GM12878 (cell line): ENCODE measurements around the gene MYO15B. TPM values are rescaled to one million over a fixed set of nuclear protein-coding genes. Genes with fewer than 3 reads are reported as not detected.

Experiments
- ATAC-seq: fragments of 200-7000 bp; cut with Tn5 transposase; 3 replicates; pipeline ENCODE4 v1.9.1; 2020; ENCODE audit warnings: mild to moderate bottlenecking, moderate library complexity
- BruUV-seq: library from RNA; stranded (reverse); fragments of 400-500 nt; replicated peaks from 2 replicates; lab custom pipeline; 2021; lab: Mats Ljungman, UMichigan
- CTCF ChIA-PET: fragments of 300-600 bp; sonication (Branson Sonifier 250); formaldehyde crosslinking; extraction: SDS; loops from one replicate; lab custom pipeline; 2021; ENCODE audit warnings: inconsistent platforms; lab: Yijun Ruan, JAX
- POLR2A ChIA-PET: fragments of 350-600 bp; formaldehyde crosslinking; extraction: SDS; loops from one replicate; lab custom pipeline; 2021; ENCODE audit warnings: inconsistent platforms; lab: Charles Lee
- RAD21 ChIA-PET: fragments of 300-600 bp; sonication (Branson Sonifier 250); formaldehyde crosslinking; loops from one replicate; lab custom pipeline; 2023; ENCODE audit warnings: antibody characterized with exemption; ENCODE audit not compliant: unreplicated experiment; lab: Charles Lee
- SMC1A ChIA-PET: fragments of 300-600 bp; sonication (Branson Sonifier 250); formaldehyde crosslinking; loops from one replicate; lab custom pipeline; 2023; ENCODE audit not compliant: unreplicated experiment, uncharacterized antibody; lab: Charles Lee
- DNase-seq: peaks from one replicate; pipeline ENCODE4 v3.0.0-alpha.2; 2011; ENCODE audit warnings: low read depth, low spot score
- FAIRE-seq: peaks from 3 replicates; lab custom pipeline; 2011; peaks lifted over from hg19 to GRCh38; lab: Jason Lieb, UNC
- H2AFZ ChIP-seq: 2 replicates; pipeline ENCODE4 v1.6.0; 2011; ENCODE audit warnings: low read depth, low read length, control low read depth; ENCODE audit not compliant: control insufficient read depth
- H3K27ac ChIP-seq: 2 replicates; pipeline ENCODE4 v1.5.1; 2011; ENCODE audit warnings: control low read depth; ENCODE audit not compliant: control insufficient read depth, insufficient read depth
- H3K27me3 ChIP-seq, 2 experiments: replicated peaks in 1 of 2; 2 replicates each; pipeline versions ENCODE4 v1.6.0 to v1.6.1; 2011; ENCODE audit warnings: low read length in 1 of 2; ENCODE audit not compliant: control insufficient read depth in 2 of 2, insufficient read depth in 2 of 2
- H3K36me3 ChIP-seq, 2 experiments: 2 replicates each; pipeline ENCODE4 v1.5.1; 2011; ENCODE audit warnings: low read length in 1 of 2; ENCODE audit not compliant: control insufficient read depth in 2 of 2, insufficient read depth in 2 of 2
- H3K4me1 ChIP-seq: 2 replicates; pipeline ENCODE4 v1.6.1; 2011; ENCODE audit warnings: mild to moderate bottlenecking, low read length, moderate library complexity, mixed read lengths; ENCODE audit not compliant: control insufficient read depth, insufficient read depth
- H3K4me2 ChIP-seq: 2 replicates; pipeline ENCODE4 v1.6.0; 2011; ENCODE audit warnings: control low read depth; ENCODE audit not compliant: control insufficient read depth, insufficient read depth
- H3K4me3 ChIP-seq: fragments of 200-600 bp; sonication (generic); 2 replicates; pipeline ENCODE4 v1.5.1; 2016
- H3K79me2 ChIP-seq: 2 replicates; pipeline ENCODE4 v1.6.0; 2011; ENCODE audit warnings: low read length; ENCODE audit not compliant: control insufficient read depth, insufficient read depth
- H3K9ac ChIP-seq: 2 replicates; pipeline ENCODE4 v1.8.0; 2011; ENCODE audit warnings: low read length, control low read depth, mixed read lengths; ENCODE audit not compliant: control insufficient read depth, insufficient read depth
- H3K9me3 ChIP-seq: replicated peaks from 3 replicates; pipeline ENCODE4 v1.5.1; 2011; ENCODE audit warnings: mild to moderate bottlenecking, low read length; ENCODE audit not compliant: control insufficient read depth, insufficient read depth
- H4K20me1 ChIP-seq: 2 replicates; pipeline ENCODE4 v1.6.0; 2011; ENCODE audit not compliant: control insufficient read depth, insufficient read depth
- ATF2 ChIP-seq: IDR thresholded peaks from 2 replicates; pipeline ENCODE4 v1.6.1; 2012; ENCODE audit warnings: low read length, inconsistent platforms
- E2F4 ChIP-seq: IDR thresholded peaks from 2 replicates; pipeline ENCODE4 v1.6.1; 2012; ENCODE audit warnings: low read depth, low read length, improper control_type of control experiment
- GABPA ChIP-seq: IDR thresholded peaks from 2 replicates; pipeline ENCODE4 v1.6.1; 2014; ENCODE audit warnings: antibody characterized with exemption, low read depth, mild to moderate bottlenecking, inconsistent platforms
- JUNB ChIP-seq: IDR thresholded peaks from 2 replicates; pipeline ENCODE4 v1.6.1; 2016; ENCODE audit warnings: antibody characterized with exemption, mild to moderate bottlenecking
- MTA2 ChIP-seq: fragments of 450-650 bp; IDR thresholded peaks from 2 replicates; pipeline ENCODE4 v1.6.1; 2016; ENCODE audit warnings: low read depth, mild to moderate bottlenecking, moderate library complexity
- MYC ChIP-seq: IDR thresholded peaks from 2 replicates; pipeline ENCODE4 v1.6.1; 2011; ENCODE audit warnings: mild to moderate bottlenecking, low read length, moderate library complexity, inconsistent platforms; ENCODE audit not compliant: insufficient read depth, insufficient replicate concordance, insufficient read length, severe bottlenecking
- TCF3 ChIP-seq: IDR thresholded peaks from 2 replicates; pipeline ENCODE4 v1.6.1; 2012; ENCODE audit warnings: low read depth, mild to moderate bottlenecking, low read length, borderline replicate concordance; ENCODE audit not compliant: insufficient read depth
- ZNF24 ChIP-seq: fragments of 450-650 bp; IDR thresholded peaks from 2 replicates; pipeline ENCODE4 v1.6.1; 2017; ENCODE audit warnings: antibody characterized with exemption, mild to moderate bottlenecking
- WGBS: methylation state at CpG from one replicate; pipeline ENCODE4 v1.1.6; 2016; ENCODE audit warnings: low lambda C conversion rate; ENCODE audit not compliant: insufficient replicate concordance, insufficient coverage; ENCODE audit errors: missing lambda C conversion rate; 5-methylcytosine and 5-hydroxymethylcytosine counted together
- in situ Hi-C: fragments of 300-500 bp; cut with MboI; formaldehyde crosslinking; loops from 9 replicates; pipeline ENCODE4 v1.14.3; 2018; ENCODE audit warnings: mixed read lengths
- intact Hi-C: fragments of 100-400 bp; cut with micrococcal nuclease; formaldehyde crosslinking; loops from one replicate; pipeline ENCODE4 v1.14.2; 2022; ENCODE audit not compliant: unreplicated experiment
- polyA plus RNA-seq, 11 experiments: library from polyadenylated mRNA; depleted of rRNA in 4 of 11; unstranded in 6 of 11; stranded (reverse) in 5 of 11; fragments of >200 nt; fragmentation: Nextera tagmentation in 4 of 11; fragmentation: Illumina TruSeq in 1 of 11; extraction: Ambion mirVana in 4 of 11; extraction: Trizol in 1 of 11; gene quantifications; 1 replicate in 1 of 11; 2 replicates in 10 of 11; pipeline versions ENCODE4 v1.2.1 to v1.2.3, GENCODE V29; 2011 to 2016; ENCODE audit warnings: inconsistent platforms in 2 of 11, missing spikeins in 2 of 11, low read depth in 1 of 11
- total RNA-seq, 4 experiments: library from RNA; depleted of rRNA in 3 of 4; stranded (reverse); fragments of >200 nt in 3 of 4; fragmentation: Illumina TruSeq in 1 of 4; extraction: Trizol in 1 of 4; gene quantifications; 2 replicates each; pipeline versions ENCODE4 v1.2.1 to v1.2.3, GENCODE V29; 2013 to 2021

MYO15B gene
- total and polyA plus RNA-seq, 10 of the 15 experiments (the other 5 are each of a cell fraction or from before 2014, with no cell fraction given) = 0.67 to 15.4 (median 2.3) TPM; not detected in 1

GRCh38 chr17:75566416-75566815 is 21.2 kb upstream of the MYO15B start:
- DNase-seq = no peak
- Histone ChIP-seq H3K27me3 (no peaks in the 10 kb centered on the region), H3K36me3 (no peaks in the 10 kb centered on the region), H3K9me3 (no peaks in the 10 kb centered on the region), H3K27ac (no peak overlapping the region), H2AFZ (no peak overlapping the region), H3K4me1 (peaks cover 18% of the 10 kb centered on the region), H3K79me2 (no peaks in the 10 kb centered on the region), H3K4me2 (no peak overlapping the region), H3K4me3 (no peak overlapping the region), H3K9ac (no peak overlapping the region), H4K20me1 (no peaks in the 10 kb centered on the region)
- ChIA-PET SMC1A (no interaction called here), RAD21 (no interaction called here), CTCF (interaction anchor here (1.2 kb wide), 1 partner anchor 18 kb away, joined by 3 read pairs; no protein-coding TSS in a partner anchor), POLR2A (no interaction called here)
- TF ChIP-seq JUNB = no peak
- TF ChIP-seq TCF3 = no peak
- TF ChIP-seq ATF2 = no peak
- TF ChIP-seq E2F4 = no peak
- TF ChIP-seq ZNF24 = no peak
- TF ChIP-seq MTA2 = no peak
- TF ChIP-seq MYC = no peak
- TF ChIP-seq GABPA = no peak
- intact Hi-C loops (no loop called here), in situ Hi-C loops (no loop called here)
- no peak for FAIRE-seq
- ATAC-seq = no peak
- 58% methylated on average over 6 of the region's 6 CpGs for WGBS
- BruUV-seq = no TSS peak
